Measurements from ENCODE around the gene MLIP. TPM values are rescaled to one million over a fixed set of nuclear protein-coding genes. Genes with fewer than 3 reads are reported as not detected.
A peak's percentile ranks its signal among the peaks of the same experiment; 100 is the strongest.
"Not testable (repeated sequence)": the region's sequence is repeated elsewhere in the genome, so short reads cannot be mapped to it uniquely, and the experiment has no call there.

The MLIP gene
- total RNA-seq, 4 donors from 2014 or later = 0.54 to 0.62 TPM; not detected in 2

DNA sequence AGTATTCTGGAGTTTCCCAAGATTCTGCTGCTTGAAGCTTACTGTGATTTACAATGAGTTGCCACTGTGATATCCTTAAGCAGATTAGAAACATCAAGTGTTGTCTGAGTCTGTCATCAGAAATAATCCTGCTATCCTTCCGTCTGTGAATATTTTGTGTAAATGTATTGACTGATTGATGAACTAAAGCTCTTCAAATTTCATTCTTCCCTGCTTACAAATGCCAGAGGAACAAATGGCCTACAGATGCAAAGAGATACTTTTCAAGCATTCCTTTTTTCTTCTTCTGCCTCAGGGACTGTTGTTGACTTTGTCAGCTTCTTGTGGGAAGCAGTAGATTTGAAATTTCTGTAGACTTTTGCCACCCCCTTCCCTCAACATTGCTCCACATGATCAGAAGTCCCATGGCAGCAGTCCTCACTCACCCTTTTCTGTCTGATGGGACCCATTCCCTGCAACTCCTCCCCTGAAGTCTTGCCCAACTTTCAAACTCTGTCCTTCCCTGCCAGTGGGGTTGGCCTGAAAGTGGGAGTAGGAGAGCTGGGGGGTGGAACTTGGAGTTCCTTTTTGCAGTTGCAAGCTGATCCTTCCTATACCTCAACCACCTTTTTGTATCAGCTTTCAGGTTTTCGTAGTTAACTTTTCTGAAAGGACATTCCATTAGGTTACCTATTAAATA lies 38.5 kb upstream of the MLIP start:
- TF ChIP-seq, protein P1, sequence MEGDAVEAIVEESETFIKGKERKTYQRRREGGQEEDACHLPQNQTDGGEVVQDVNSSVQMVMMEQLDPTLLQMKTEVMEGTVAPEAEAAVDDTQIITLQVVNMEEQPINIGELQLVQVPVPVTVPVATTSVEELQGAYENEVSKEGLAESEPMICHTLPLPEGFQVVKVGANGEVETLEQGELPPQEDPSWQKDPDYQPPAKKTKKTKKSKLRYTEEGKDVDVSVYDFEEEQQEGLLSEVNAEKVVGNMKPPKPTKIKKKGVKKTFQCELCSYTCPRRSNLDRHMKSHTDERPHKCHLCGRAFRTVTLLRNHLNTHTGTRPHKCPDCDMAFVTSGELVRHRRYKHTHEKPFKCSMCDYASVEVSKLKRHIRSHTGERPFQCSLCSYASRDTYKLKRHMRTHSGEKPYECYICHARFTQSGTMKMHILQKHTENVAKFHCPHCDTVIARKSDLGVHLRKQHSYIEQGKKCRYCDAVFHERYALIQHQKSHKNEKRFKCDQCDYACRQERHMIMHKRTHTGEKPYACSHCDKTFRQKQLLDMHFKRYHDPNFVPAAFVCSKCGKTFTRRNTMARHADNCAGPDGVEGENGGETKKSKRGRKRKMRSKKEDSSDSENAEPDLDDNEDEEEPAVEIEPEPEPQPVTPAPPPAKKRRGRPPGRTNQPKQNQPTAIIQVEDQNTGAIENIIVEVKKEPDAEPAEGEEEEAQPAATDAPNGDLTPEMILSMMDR (IDR thresholded peaks at IDR 0.05) = no peak
- TF ChIP-seq EP300 (IDR thresholded peaks at IDR 0.05) (no peak), POLR2AphosphoS5 (IDR thresholded peaks at IDR 0.05) (no peak), POLR2A (IDR thresholded peaks at IDR 0.05) (no peak)
- Histone ChIP-seq H3K27me3 (no peaks in the 10 kb centered on the region), H3K27ac (no peak overlapping the region), H3K9me3 (no peaks in the 10 kb centered on the region), H3K36me3 (no peaks in the 10 kb centered on the region), H3K4me3 (no peak overlapping the region), H3K4me1 (peaks cover 0 to 6% (median 0%) of the 10 kb centered on the region in 3 donors)
- no peak for ATAC-seq
- WGBS, 2 donors (ENCODE audit: low coverage in 1 of 2) = 73 to 88% methylated on average over 2 of the region's 2 CpGs

DNA sequence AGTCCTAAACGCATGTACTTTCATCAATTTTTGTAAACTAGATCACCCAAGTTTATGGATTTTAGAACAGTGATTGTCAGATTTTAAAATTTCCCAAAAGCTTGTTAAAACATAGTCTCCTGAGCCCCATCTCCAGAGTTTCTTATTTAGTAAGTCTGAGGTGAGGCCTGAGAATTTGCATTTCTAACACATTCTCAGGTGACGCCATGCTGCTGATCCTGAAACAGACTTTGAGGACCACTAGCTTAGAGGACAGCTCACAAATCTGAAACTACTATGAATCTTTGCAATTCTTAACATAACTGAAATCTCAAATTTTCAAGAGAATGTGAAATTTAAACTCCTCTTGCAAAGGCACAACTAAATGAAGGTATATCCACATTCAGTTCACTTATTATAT lies 37.8 kb upstream of the MLIP start:
- no peak overlapping the region for H3K4me3 ChIP-seq
- WGBS, 2 donors (ENCODE audit: low coverage in 1 of 2) = 94 to 100% methylated on average over 2 of the region's 2 CpGs
- TF ChIP-seq POLR2AphosphoS5 (IDR thresholded peaks at IDR 0.05) (no peak), POLR2A (IDR thresholded peaks at IDR 0.05) (no peak), EP300 (IDR thresholded peaks at IDR 0.05) (no peak)
- TF ChIP-seq, protein P1 (IDR thresholded peaks at IDR 0.05) = no peak
- H3K9me3 ChIP-seq = no peaks in the 10 kb centered on the region
- peaks cover 0 to 6% (median 0%) of the 10 kb centered on the region in 3 donors for H3K4me1 ChIP-seq
- no peaks in the 10 kb centered on the region for H3K36me3 ChIP-seq
- H3K27ac ChIP-seq = no peak overlapping the region
- ATAC-seq = no peak
- no peaks in the 10 kb centered on the region for H3K27me3 ChIP-seq

DNA sequence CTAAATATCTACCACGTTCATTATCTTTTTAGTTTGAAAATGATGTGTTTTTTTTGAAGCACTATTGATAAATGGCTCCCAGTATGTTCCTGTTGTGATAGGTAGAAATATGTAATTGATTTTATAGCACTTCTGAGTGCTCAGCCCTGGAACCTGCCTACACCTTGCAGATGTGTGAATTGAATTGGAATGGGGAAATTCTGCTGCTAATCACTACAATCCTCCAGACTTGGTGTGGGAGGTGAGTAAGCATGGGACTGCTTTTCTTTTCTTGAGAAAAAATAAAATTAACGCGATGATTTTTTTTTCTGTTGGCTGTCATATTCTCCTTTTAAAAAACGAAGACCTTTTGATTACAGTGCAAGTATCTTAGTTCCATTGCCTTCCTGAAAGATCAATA lies 37.1 kb upstream of the MLIP start:
- Histone ChIP-seq H3K36me3 (no peaks in the 10 kb centered on the region), H3K27me3 (no peaks in the 10 kb centered on the region), H3K4me3 (no peak overlapping the region), H3K9me3 (no peaks in the 10 kb centered on the region), H3K4me1 (peaks cover 0 to 6% (median 0%) of the 10 kb centered on the region in 3 donors), H3K27ac (no peak overlapping the region)
- TF ChIP-seq EP300 (IDR thresholded peaks at IDR 0.05) (no peak), POLR2AphosphoS5 (IDR thresholded peaks at IDR 0.05) (no peak), POLR2A (IDR thresholded peaks at IDR 0.05) (no peak)
- TF ChIP-seq, protein P1 (IDR thresholded peaks at IDR 0.05) = no peak
- ATAC-seq = no peak
- WGBS, 2 donors (ENCODE audit: low coverage in 1 of 2) = 48 to 73% methylated on average over 3 to 4 of the region's 4 CpGs

GRCh38 chr6:54074578-54075195 lies 36.6 kb upstream of the MLIP start:
- H3K9me3 ChIP-seq = no peaks in the 10 kb centered on the region
- no peak overlapping the region for H3K27ac ChIP-seq
- H3K27me3 ChIP-seq = no peaks in the 10 kb centered on the region
- peaks cover 0 to 6% (median 0%) of the 10 kb centered on the region in 3 donors for H3K4me1 ChIP-seq
- H3K36me3 ChIP-seq = no peaks in the 10 kb centered on the region
- no peak overlapping the region for H3K4me3 ChIP-seq
- 65 to 66% methylated on average over 12 to 13 of the region's 13 CpGs for WGBS, 2 donors (ENCODE audit: low coverage in 1 of 2)
- TF ChIP-seq POLR2A (IDR thresholded peaks at IDR 0.05) = no peak
- TF ChIP-seq POLR2AphosphoS5 (IDR thresholded peaks at IDR 0.05) = peak; percentile 17
- TF ChIP-seq EP300 (IDR thresholded peaks at IDR 0.05) = no peak
- ATAC-seq = no peak

DNA sequence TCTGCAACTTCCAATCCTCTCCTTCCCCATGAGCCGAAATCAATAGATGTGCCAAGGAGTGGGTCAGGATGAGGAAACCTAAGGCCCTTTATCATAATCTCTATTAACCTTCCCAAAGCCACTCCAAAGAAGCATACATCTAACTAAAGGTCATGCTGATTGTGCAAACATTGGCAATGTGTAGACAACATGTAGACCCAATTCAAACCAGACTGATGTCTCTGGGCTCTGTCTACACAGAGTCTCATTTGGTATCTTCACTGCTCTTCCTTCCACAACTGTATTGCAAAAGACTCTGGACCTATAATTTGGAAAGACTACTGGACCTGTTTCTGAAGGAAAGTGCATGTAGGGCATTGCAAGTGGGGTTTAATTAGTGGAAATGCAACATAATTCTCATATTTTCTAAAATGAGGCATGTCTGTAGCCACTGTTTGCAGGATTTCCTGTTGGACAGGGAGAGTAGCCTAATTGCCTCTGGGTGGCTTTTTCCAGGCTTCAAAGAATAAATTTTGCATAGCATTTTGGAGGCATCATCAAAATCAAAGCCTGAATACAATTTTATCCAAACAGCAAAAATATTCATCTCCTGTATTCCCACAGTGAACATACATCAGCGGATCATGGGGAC lies 35.0 kb upstream of the MLIP start:
- no peak for TF ChIP-seq POLR2AphosphoS5 (IDR thresholded peaks at IDR 0.05)
- no peak for TF ChIP-seq EP300 (IDR thresholded peaks at IDR 0.05)
- TF ChIP-seq POLR2A (IDR thresholded peaks at IDR 0.05) = no peak
- TF ChIP-seq, protein P1 (IDR thresholded peaks at IDR 0.05) = no peak
- ATAC-seq = no peak
- WGBS, 2 donors (ENCODE audit: low coverage in 1 of 2) = 89 to 100% methylated on average over 2 of the region's 2 CpGs
- Histone ChIP-seq H3K9me3 (no peaks in the 10 kb centered on the region), H3K36me3 (no peaks in the 10 kb centered on the region), H3K27ac (no peak overlapping the region), H3K27me3 (no peaks in the 10 kb centered on the region), H3K4me1 (no peaks in the 10 kb centered on the region), H3K4me3 (no peak overlapping the region)

- not testable (repeated sequence) for H3K4me3 ChIP-seq, ATAC-seq
- 94 to 96% methylated on average over 4 to 6 of the region's 13 CpGs for WGBS, 2 donors (ENCODE audit: low coverage in 1 of 2)
These were observed 29.7 kb upstream of the MLIP start for GRCh38 chr6:54081499-54081898.

More at GRCh38 chr6:54081499-54081898, 29.7 kb upstream of the MLIP start:
- not testable (repeated sequence) for H3K9me3 ChIP-seq, H3K27me3 ChIP-seq, H3K36me3 ChIP-seq, H3K27ac ChIP-seq
- H3K4me1 ChIP-seq = peaks cover 0 to 19% (median 11%) of the 10 kb centered on the region in 3 donors

Measured in gastroesophageal sphincter (tissue), 4 donors.